IMR-90 (cell line): ENCODE data around the gene PCSK6. TPM values are rescaled to one million over a fixed set of nuclear protein-coding genes. Genes with fewer than 3 reads are reported as not detected.

Experiments used
- ATAC-seq: fragments of 200-7000 bp; cut with Tn5 transposase; 2 replicates; pipeline ENCODE4 v1.9.1; 2020; ENCODE audit warnings: low read depth, mild to moderate bottlenecking, moderate library complexity
- BruUV-seq: library from RNA; stranded (reverse); fragments of 400-500 nt; replicated peaks from 2 replicates; lab custom pipeline; 2021; lab: Mats Ljungman, UMichigan
- CTCF ChIA-PET: fragments of 300-600 bp; formaldehyde crosslinking; extraction: SDS; loops from one replicate; lab custom pipeline; 2021; ENCODE audit warnings: antibody characterized with exemption; lab: Yijun Ruan, JAX
- POLR2A ChIA-PET: fragments of 300-600 bp; sonication (Branson Sonifier 250); formaldehyde crosslinking; loops from one replicate; lab custom pipeline; 2022; ENCODE audit warnings: antibody characterized with exemption; ENCODE audit not compliant: unreplicated experiment; lab: Charles Lee
- DNase-seq: peaks from one replicate; pipeline ENCODE4 v3.0.0; 2013
- H2AFZ ChIP-seq: replicated peaks from 2 replicates; pipeline ENCODE3; 2013; ENCODE audit warnings: low read length, mild to moderate bottlenecking; ENCODE audit not compliant: poor library complexity
- H2AK5ac ChIP-seq: 2 replicates; pipeline ENCODE4 v1.6.1; 2013; ENCODE audit warnings: low read depth, low read length, inconsistent platforms
- H2AK9ac ChIP-seq: replicated peaks from 2 replicates; pipeline ENCODE3; 2013; ENCODE audit warnings: mild to moderate bottlenecking, low read depth, low read length, moderate library complexity; ENCODE audit not compliant: poor library complexity
- H2BK120ac ChIP-seq: 2 replicates; pipeline ENCODE4 v1.6.1; 2013; ENCODE audit warnings: low read depth, low read length, inconsistent platforms
- H2BK15ac ChIP-seq: 3 replicates; pipeline ENCODE4 v1.6.1; 2013; ENCODE audit warnings: low read depth, low read length, inconsistent platforms
- H2BK20ac ChIP-seq: 2 replicates; pipeline ENCODE4 v1.6.1; 2013; ENCODE audit warnings: low read depth, mild to moderate bottlenecking, inconsistent platforms, low read length, moderate library complexity
- H2BK5ac ChIP-seq: 2 replicates; pipeline ENCODE4 v1.6.1; 2013; ENCODE audit warnings: mild to moderate bottlenecking, low read depth, low read length, inconsistent platforms; ENCODE audit not compliant: poor library complexity, severe bottlenecking
- H3K14ac ChIP-seq: replicated peaks from 2 replicates; pipeline ENCODE4 v1.6.1; 2013; ENCODE audit warnings: low read depth, low read length, inconsistent platforms
- H3K18ac ChIP-seq: 2 replicates; pipeline ENCODE4 v1.6.1; 2013; ENCODE audit warnings: low read depth, low read length, control low read depth
- H3K23ac ChIP-seq: 2 replicates; pipeline ENCODE4 v1.6.1; 2013; ENCODE audit warnings: low read depth, low read length, inconsistent platforms
- H3K27ac ChIP-seq: 2 replicates; pipeline ENCODE4 v1.5.1; 2013; ENCODE audit warnings: mild to moderate bottlenecking, control low read depth, low read length; ENCODE audit not compliant: insufficient read depth
- H3K27me3 ChIP-seq: 2 replicates; pipeline ENCODE4 v1.6.1; 2013; ENCODE audit warnings: low read length; ENCODE audit not compliant: control insufficient read depth, insufficient read depth
- H3K36me3 ChIP-seq: 2 replicates; pipeline ENCODE4 v1.6.1; 2013; ENCODE audit warnings: low read length, mixed read lengths; ENCODE audit not compliant: control insufficient read depth, insufficient read depth
- H3K4ac ChIP-seq: 2 replicates; pipeline ENCODE4 v1.6.1; 2013; ENCODE audit warnings: low read depth, low read length, inconsistent platforms
- H3K4me1 ChIP-seq: 2 replicates; pipeline ENCODE4 v1.6.1; 2013; ENCODE audit warnings: low read length, mixed read lengths; ENCODE audit not compliant: control insufficient read depth, insufficient read depth
- H3K4me2 ChIP-seq: 2 replicates; pipeline ENCODE4 v1.6.1; 2013; ENCODE audit warnings: low read depth, mild to moderate bottlenecking, control low read depth, low read length, moderate library complexity
- H3K4me3 ChIP-seq: 2 replicates; pipeline ENCODE4 v1.5.1; 2013; ENCODE audit warnings: low read depth, mild to moderate bottlenecking, control low read depth, low read length, moderate library complexity; ENCODE audit not compliant: insufficient read depth
- H3K56ac ChIP-seq: 2 replicates; pipeline ENCODE4 v1.6.1; 2013; ENCODE audit warnings: low read length, inconsistent platforms; ENCODE audit not compliant: insufficient read depth; ENCODE audit errors: extremely low read depth
- H3K79me1 ChIP-seq, 2 experiments: 2 replicates each; pipeline ENCODE4 v1.6.1; 2013; ENCODE audit warnings: low read length in 2 of 2, inconsistent platforms in 1 of 2, low read depth in 1 of 2
- H3K9ac ChIP-seq: 2 replicates; pipeline ENCODE4 v1.6.1; 2013; ENCODE audit warnings: low read depth, low read length, control low read depth
- H3K9me1 ChIP-seq: 2 replicates; pipeline ENCODE4 v1.6.1; 2013; ENCODE audit warnings: low read length, inconsistent platforms; ENCODE audit not compliant: insufficient read depth
- H3K9me3 ChIP-seq: 2 replicates; pipeline ENCODE4 v1.6.1; 2013; ENCODE audit warnings: low read length; ENCODE audit not compliant: control insufficient read depth, insufficient read depth
- H4K20me1 ChIP-seq: 2 replicates; pipeline ENCODE4 v1.6.1; 2013; ENCODE audit warnings: low read length, inconsistent platforms; ENCODE audit not compliant: insufficient read depth
- H4K5ac ChIP-seq: 2 replicates; pipeline ENCODE4 v1.6.1; 2013; ENCODE audit warnings: mild to moderate bottlenecking, low read depth, low read length, control low read depth
- H4K8ac ChIP-seq, 2 experiments: 2 replicates each; pipeline ENCODE4 v1.6.1; 2013; ENCODE audit warnings: low read depth in 2 of 2, low read length in 2 of 2, control low read depth in 1 of 2, inconsistent platforms in 1 of 2
- H4K91ac ChIP-seq: 2 replicates; pipeline ENCODE4 v1.6.1; 2013; ENCODE audit warnings: low read depth, low read length, inconsistent platforms; ENCODE audit not compliant: insufficient read depth
- CEBPB ChIP-seq: IDR thresholded peaks from 2 replicates; pipeline ENCODE4 v1.6.1; 2012; ENCODE audit warnings: low read depth, low read length, improper control_type of control experiment
- RAD21 ChIP-seq: IDR thresholded peaks from 2 replicates; pipeline ENCODE4 v1.6.1; 2012; ENCODE audit warnings: low read length, improper control_type of control experiment
- RFX5 ChIP-seq: IDR thresholded peaks from 2 replicates; pipeline ENCODE4 v1.8.0; 2012; ENCODE audit warnings: low read depth, mild to moderate bottlenecking, low read length, moderate library complexity
- WGBS, 2 experiments: methylation state at CpG; one replicate each; pipeline versions ENCODE4 v1.1.5 to v1.1.7; 2013; ENCODE audit warnings: missing lambda C conversion rate in 2 of 2; ENCODE audit not compliant: insufficient read length in 1 of 2; ENCODE audit errors: extremely low coverage in 2 of 2; 5-methylcytosine and 5-hydroxymethylcytosine counted together
- dilution Hi-C: fragments of 300-500 bp; cut with HindIII; formaldehyde crosslinking; loops from one replicate; pipeline ENCODE4 v1.14.3; 2018; ENCODE audit warnings: low sequenced_read_pairs; ENCODE audit not compliant: unreplicated experiment
- in situ Hi-C: fragments of 300-500 bp; cut with MboI; formaldehyde crosslinking; loops from 3 replicates; pipeline ENCODE4 v1.14.3; 2019; ENCODE audit warnings: low sequenced_read_pairs, inconsistent platforms, mixed read lengths
- intact Hi-C: fragments of 100-400 bp; cut with micrococcal nuclease; formaldehyde crosslinking; loops from 2 replicates; pipeline ENCODE4 v1.10.0; 2022
- polyA plus RNA-seq, 3 experiments: library from polyadenylated mRNA; depleted of rRNA; stranded (reverse); fragments of >200 nt; gene quantifications; 2 replicates each; pipeline ENCODE4 v1.2.3, GENCODE V29; 2012; ENCODE audit warnings: low replicate concordance in 1 of 3
- total RNA-seq: library from RNA; depleted of rRNA; stranded (reverse); fragments of >200 nt; gene quantifications from 2 replicates; pipeline ENCODE4 v1.2.3, GENCODE V29; 2012

The PCSK6 gene
- total and polyA plus RNA-seq, 2 of the 4 experiments (the other 2 are of a cell fraction) = not detected

GRCh38 chr15:101470548-101471239 is 18.8 kb downstream of the PCSK6 start:
- Histone ChIP-seq H3K9me3 (no peaks in the 10 kb centered on the region), H3K23ac (no peak overlapping the region), H3K56ac (no peak overlapping the region), H3K4me2 (no peak overlapping the region), H2BK120ac (no peak overlapping the region), H3K36me3 (no peaks in the 10 kb centered on the region), H3K9ac (no peak overlapping the region), H2AK5ac (no peak overlapping the region), H3K9me1 (no peaks in the 10 kb centered on the region), H3K27me3 (peaks cover 17% of the 10 kb centered on the region), H2BK5ac (no peak overlapping the region), H4K20me1 (no peaks in the 10 kb centered on the region), H4K5ac (no peak overlapping the region), H3K27ac (no peak overlapping the region), H2BK15ac (no peak overlapping the region), H3K18ac (no peak overlapping the region), H3K79me1 (no peaks in the 10 kb centered on the region), H3K4me3 (no peak overlapping the region), H4K91ac (no peak overlapping the region), H4K8ac (no peak overlapping the region), H2AK9ac (no peak overlapping the region), H2BK20ac (no peak overlapping the region), H2AFZ (no peak overlapping the region), H3K4ac (no peak overlapping the region), H3K4me1 (no peaks in the 10 kb centered on the region), H3K14ac (no peak overlapping the region)
- WGBS, 2 experiments = no CpG with 5 or more reads among the region's 15 CpGs
- DNase-seq = no peak
- dilution Hi-C loops (no loop called here), intact Hi-C loops (no loop called here), in situ Hi-C loops (no loop called here)
- ChIA-PET CTCF (no interaction called here), POLR2A (no interaction called here)
- TF ChIP-seq RFX5 (no peak), CEBPB (no peak), RAD21 (no peak)
- no peak for ATAC-seq
- BruUV-seq = no TSS peak
